AML-193 (cell line): ENCODE data around the gene WDR53.
"Not testable (repeated sequence)": the region's sequence is repeated elsewhere in the genome, so short reads cannot be mapped to it uniquely, and the experiment has no call there.

Experiments used
- DNase-seq, 2 experiments: peaks; one replicate each; lab custom pipeline; 2025; lab: John Stamatoyannopoulos, UW

Gene WDR53

GRCh38 chr3:196558476-196558875 is 9.9 kb downstream of the WDR53 start:
- DNase-seq, result peak in 1 of 2 experiments; percentile 37

DNA sequence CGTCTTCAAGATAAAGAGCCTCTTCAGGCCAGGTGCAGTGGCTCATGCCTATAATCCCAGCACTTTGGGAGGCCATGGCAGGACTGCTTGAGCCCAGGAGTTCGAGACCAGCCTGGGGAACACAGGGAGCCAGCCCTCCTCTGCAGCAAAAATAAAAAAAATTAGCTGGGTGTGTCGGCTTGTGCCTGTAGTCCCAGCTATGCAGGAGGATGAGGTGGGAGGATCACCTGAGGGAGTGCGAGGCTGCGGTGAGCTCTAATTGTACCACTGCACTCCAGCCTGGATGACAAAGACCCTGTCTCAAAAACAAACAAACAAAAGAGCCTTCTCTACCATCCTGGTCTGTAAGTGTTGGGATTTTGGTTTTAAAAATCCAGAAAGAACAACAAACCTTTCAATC is 11.1 kb downstream of the WDR53 start:
- DNase-seq, result no peak

GRCh38 chr3:196555295-196555694 is 13.1 kb downstream of the WDR53 start:
- no peak for DNase-seq

DNA sequence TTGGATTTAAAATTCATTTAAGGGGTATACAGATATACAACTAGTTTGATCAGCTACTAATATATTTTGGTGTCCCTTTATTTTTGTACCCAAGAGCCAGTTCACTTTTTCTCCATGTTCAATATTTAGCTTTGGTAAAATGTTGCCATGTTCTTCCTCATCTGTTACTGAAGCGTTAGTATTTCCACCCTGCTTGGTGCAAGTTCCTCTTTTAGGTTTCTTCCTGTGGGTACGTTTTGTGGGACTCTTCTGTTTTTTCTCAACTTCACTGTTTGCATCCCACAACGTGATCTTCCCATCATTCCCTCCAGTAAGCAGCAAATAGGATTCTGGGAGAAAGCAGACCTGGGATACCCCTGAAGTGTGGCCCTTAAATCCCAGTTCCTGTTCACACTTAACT is 14.1 kb downstream of the WDR53 start:
- DNase-seq, result peak; percentile 93 to 96

- no peak for DNase-seq
Observed at GRCh38 chr3:196553551-196553950, 14.8 kb downstream of the WDR53 start.

DNA sequence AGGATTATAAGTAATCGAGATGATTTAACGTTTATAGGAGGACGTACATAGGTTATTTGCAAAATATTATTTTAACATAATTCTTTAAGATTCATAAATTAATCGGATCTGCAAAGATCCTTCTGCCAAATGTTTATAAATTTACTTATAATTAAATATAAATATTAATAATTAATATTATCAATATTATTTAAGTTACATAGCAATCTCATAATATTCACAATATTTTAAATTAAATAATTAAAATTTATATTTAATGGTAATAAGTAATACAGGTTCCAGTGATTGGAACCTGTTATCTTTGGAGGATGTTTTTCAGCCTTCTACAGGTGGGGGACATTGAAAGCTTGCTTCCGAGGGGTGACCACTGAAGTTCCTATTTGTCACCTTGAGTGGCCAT is 16.1 kb downstream of the WDR53 start:
- no peak for DNase-seq

GRCh38 chr3:196550172-196550571 is 18.2 kb downstream of the WDR53 start:
- not testable (repeated sequence) for DNase-seq

DNA sequence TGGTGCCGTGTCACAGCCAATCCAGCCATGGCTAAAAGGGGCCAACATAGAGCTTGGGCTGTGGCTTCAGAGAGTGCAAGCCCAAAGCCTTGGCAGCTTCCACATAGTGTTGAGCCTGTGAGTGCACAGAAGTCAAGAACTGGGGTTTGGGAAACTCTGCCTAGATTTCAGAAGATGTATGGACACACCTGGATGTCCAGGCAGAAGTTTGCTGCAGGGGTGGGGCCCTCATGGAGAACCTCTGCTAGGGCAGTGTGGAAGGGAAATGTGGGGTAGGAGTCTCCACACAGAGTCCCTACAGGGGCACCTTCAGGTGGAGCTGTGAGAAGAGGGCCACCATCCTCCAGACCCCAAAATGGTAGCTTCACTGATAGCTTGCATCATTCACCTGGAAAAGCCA is 19.0 kb downstream of the WDR53 start:
- not testable (repeated sequence) for DNase-seq

DNA sequence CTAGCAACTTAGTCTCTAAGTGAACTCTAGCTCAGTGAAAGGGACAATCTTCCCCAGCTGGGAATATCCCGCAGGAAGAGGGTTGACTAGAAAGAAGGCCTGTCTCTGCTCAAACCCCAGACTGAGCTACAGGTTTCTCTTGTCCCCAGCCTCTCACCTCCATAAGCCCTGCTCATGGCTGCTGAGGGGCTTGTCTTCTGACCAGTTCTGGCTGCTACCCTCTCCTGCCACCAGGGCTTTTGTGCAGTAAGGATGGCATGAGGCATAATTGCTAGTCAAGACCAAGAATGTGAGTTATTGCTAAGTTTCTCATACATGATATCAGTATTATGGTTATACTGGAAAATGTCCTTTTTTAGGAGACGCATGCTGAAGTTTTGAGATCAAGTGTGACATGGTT is 21.3 kb downstream of the WDR53 start:
- no peak for DNase-seq

DNA sequence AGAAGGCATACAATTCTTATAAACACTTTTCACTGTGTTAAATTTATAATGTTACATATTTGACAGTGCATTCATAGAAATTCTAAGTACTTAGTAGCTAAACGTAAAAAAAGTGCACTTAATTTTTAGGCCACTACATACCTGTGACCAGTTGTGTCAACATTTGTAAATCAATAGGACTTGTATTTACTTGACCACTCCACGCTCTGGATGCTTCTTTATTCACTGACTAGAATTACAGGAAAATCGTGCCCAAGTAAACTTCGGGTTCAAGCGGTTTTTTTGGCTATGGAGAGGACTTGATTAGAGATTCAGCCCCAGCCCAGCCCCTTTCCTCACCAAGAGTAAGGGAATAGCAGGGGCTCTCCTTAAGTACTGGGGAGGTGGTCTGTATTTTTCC is 21.8 kb downstream of the WDR53 start:
- no peak for DNase-seq

DNA sequence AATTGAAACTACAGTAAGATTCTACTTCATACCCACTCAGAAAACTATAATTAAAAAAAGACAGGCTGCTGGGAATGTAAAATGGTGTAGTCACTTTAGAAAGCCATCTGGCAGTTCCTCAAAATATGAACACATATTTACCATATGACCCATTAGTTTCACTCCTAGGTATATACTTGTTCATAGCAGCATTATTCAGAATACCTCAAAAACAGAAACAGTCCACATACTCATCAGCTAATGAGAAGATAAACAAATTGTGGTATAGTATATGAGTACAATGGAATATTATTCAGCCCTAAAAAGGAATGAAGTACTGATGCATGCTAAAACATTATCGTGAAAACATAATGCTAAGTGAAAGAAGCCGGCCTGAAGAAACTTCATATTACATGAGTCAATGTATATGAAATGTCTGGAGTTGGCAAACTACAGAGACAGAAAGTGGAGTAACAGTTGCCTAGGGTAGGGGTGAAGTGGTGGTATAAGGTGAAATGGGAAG is 23.8 kb downstream of the WDR53 start:
- DNase-seq, result no peak

- no peak for DNase-seq
Observed at GRCh38 chr3:196541684-196542445, 26.5 kb downstream of the WDR53 start.

- DNase-seq, result peak; percentile 36 to 53
Observed at GRCh38 chr3:196537319-196537984, 30.9 kb downstream of the WDR53 start.

DNA sequence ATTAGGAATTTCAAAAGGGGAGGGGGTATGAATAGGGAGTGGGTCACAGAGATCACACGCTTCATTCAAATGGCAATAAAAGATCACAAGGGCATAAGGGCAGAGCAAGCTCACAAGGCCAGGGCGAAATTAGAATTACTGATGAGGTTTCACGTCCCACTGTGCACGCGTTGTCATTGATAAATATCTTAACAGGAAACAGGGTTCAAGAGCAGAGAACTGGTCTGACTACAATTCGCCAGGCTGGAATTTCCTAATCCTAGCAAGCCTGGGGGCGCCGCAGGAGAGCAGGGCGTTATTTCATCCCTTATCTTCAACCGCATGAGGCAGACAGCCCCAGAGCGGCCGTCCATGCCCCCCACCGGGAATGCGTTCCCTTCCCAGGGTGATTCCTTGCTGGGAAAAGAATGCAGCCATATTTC is 35.1 kb downstream of the WDR53 start:
- DNase-seq, result no peak

DNA sequence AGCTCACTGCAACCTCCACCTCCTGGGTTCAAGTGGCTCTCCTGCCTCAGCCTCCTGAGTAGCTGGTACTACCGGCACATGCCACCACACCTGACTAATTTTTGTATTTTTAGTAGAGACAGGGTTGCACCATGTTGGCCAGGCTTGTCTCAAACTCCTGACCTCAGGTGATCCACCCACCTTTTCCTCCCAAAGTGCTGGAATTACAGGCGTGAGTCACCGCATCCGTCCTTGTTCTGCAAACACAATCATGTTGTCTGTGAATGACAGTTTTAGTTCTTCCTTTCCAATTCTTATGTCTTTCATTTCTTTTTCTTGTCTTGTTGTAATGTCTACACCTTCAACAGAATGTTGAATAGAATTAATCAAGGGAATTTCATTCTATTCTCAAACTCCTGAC is 36.9 kb downstream of the WDR53 start:
- no peak for DNase-seq

DNA sequence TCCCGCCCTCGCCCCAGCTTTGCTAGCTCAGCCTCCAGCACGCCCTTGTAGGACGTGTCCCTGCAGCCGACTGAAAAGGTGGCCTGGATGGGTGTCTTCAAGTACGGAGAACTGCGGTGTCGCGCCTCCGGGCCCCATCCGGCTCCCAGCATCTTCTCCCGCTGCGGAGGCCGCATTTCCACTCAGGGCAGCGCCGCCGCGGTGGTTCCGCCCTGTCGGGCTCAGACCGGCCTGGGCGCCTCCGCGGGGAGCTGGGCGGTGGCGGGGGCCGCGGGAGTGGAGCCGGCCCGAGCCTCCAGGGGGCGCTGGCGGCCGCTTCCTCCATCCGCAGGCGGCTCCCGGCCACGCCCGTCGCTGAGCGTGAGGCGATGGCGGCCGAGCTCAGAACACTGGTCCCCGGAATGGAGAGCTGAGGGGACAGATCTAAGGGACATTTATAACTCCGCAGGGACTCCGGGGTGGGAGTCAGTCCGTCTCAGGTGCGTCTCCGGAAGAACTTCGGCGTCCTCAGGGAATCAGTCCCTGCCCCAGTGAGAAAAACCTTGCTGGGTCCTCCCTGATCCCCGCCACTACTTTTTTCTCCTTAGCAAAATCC is 39.6 kb downstream of the WDR53 start:
- peak; percentile 66 to 77 for DNase-seq

DNA sequence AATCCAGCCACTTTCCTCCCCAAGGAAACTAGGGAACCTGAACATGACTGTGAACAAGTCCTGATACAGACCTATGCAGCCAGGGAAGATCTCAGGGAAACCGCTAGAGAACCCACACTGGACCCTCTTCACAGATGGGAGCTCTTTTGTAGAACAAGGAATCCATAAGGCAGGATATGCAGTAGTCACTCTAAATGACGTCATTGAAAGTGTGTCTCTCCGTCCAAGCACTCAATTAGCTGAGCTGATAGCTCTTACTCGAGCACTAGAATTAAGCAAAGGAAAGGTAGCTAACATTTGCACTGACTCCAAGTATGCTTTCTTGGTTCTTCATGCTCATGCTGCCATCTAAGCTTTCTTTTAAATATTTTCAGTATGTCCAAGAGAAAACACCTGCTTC is 43.2 kb downstream of the WDR53 start:
- DNase-seq, result no peak

- DNase-seq, result peak; percentile 68 to 74
Observed at GRCh38 chr3:196524527-196524926, 43.8 kb downstream of the WDR53 start.

- no peak for DNase-seq
Observed at GRCh38 chr3:196523841-196524240, 44.5 kb downstream of the WDR53 start.

DNA sequence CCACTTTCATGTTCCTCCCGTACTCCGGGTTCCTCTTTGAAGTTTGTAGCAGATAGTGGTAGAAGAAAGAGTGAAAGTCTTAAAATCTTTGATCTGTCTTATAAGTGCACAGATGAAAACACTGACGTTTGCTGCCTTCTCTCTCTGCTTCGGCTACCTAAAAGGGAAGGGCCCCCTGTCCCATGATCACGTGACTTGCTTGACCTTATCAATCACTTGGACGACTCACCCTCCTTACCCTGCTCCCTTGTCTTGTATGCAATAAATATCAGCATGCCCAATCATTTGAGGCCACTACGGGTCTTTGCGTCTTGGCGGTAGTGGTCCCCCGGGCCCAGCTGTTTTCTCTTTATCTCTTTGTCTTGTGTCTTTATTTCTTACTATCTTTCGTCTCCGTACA is 47.1 kb downstream of the WDR53 start:
- DNase-seq, result not testable (repeated sequence)

DNA sequence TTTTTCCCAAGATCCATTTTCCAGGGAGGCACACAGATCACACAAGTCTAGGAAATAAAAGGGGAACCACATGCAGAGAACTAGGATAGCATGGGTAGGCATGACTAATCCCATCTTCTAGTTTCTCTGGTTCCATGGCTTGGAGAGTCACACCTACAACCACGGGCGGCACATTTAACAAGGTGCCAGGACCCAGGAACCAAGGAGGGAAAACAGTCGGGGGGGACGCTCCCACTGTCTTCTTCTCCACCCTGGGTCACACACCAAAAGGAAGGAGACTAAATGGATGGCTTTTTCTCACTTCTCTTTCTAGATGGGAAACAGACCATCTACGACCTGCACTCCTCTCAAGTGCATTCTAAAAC is 48.7 kb downstream of the WDR53 start:
- DNase-seq, result no peak

- peak; percentile 82 to 84 for DNase-seq
Observed at GRCh38 chr3:196518966-196519717, 49.2 kb downstream of the WDR53 start.
